Inferior parietal cortex (tissue), 1 donor: ENCODE data around the gene ENG.
"Not testable (repeated sequence)": the region's sequence is repeated elsewhere in the genome, so short reads cannot be mapped to it uniquely, and the experiment has no call there.

Source experiments
- DNase-seq: peaks from one replicate; pipeline ENCODE4 v3.0.0-alpha.2; 2016; ENCODE audit errors: extremely low spot score

Gene ENG

GRCh38 chr9:127854184-127854806 lies at the start of gene ENG:
ENG (minus strand) TSS chr9:127854658; CDS start chr9:127854355, 303 bp downstream.
- no peak for DNase-seq

DNA sequence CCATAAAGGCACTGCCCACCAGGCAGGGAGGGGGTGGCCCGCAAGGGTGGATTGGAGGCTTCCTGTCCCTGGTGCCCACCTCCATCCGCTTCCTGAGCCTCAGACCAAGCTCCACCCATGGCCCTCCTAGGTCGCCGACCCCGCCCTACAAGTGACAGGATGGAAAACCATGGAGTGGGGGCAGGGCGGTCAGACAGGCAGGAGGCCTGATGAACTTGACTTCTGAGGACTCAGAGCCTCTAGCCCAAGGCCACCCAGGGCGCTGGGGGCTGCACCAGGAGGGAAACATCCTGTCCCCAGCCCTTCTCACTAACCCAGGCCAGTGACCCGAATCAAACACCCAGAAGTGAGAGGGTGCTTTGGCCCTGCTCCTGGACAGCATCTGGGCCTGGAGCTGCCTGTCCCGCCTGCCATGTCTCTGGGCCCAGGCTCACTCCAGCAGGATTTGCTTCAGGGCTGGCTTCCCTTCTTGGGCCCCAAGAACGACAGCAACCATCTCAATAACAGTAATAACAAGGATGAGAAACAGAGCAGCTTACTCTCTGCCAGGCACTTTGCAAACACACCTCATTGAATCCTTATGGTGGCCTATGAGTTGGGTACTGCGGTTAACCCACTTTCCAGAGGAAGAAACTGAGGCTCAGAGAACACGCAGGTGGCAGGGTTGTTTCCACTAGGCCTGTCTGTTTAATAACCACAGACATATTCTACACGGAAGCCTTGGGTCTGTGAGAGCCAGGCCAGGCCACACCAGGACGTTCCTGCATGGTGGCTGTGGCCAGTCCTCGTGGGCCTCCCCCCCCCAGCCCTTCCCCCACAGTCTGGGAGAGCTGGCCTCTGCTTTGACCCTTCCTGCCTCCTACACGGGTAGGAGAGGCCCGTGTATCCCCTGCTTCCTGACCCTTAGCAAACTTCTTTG lies 49.4 kb upstream of the ENG start:
- no peak for DNase-seq

- peak; percentile 75 for DNase-seq
Observed at GRCh38 chr9:127899128-127899943, 44.9 kb upstream of the ENG start, which contains the start of gene ST6GALNAC6. ST6GALNAC6 (minus strand) TSS chr9:127899603; CDS start chr9:127897981, 1,622 bp downstream.

- DNase-seq: no peak
Observed at GRCh38 chr9:127898433-127899127, 44.1 kb upstream of the ENG start.

- no peak for DNase-seq
Observed at GRCh38 chr9:127897193-127897692, 42.8 kb upstream of the ENG start.

- DNase-seq: no peak
Observed at GRCh38 chr9:127896395-127897192, 42.1 kb upstream of the ENG start.

DNA sequence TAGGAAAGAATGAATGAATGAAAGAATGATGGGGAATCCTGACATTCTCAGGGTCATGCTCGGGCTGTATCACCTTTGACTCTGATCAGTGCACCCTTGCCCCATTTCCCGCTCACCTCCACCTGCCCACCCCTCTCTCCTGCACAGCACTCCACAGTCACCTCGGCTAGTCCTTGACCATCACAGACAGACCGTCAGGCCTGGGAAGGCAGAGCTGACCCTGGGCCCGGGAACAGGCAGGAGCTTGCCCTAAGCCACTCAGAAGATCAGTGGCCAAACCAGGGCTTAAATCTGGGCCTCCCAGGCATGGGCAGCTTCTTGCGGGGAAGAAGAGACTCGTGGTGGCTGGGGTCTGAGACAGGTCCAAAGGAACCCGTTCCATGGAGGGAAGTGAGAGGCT lies 41.4 kb upstream of the ENG start:
- no peak for DNase-seq

DNA sequence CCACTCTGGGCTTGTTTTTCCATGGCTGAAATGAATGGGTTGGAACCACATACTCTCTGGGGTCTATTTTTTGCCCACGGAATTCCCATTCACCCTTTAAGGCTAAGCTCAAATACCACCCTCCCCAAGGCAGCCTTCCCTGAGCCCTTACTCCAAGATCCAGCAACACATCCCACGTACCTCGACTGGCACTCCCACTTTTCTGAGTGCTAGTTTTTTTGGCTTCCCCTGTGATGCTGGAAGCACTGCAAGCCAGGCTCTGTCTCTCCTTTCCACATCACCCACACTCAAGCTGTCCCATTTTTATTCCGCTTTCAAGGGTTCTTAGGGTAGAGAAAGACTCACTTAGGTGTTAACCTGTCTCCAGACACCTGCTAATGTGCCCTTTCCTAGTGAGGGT lies 38.9 kb upstream of the ENG start:
- no peak for DNase-seq

GRCh38 chr9:127892831-127893230 lies 38.4 kb upstream of the ENG start:
- no peak for DNase-seq

GRCh38 chr9:127890053-127890452 lies 35.6 kb upstream of the ENG start:
- no peak for DNase-seq

GRCh38 chr9:127887792-127888191 lies 33.3 kb upstream of the ENG start:
- DNase-seq: no peak

DNA sequence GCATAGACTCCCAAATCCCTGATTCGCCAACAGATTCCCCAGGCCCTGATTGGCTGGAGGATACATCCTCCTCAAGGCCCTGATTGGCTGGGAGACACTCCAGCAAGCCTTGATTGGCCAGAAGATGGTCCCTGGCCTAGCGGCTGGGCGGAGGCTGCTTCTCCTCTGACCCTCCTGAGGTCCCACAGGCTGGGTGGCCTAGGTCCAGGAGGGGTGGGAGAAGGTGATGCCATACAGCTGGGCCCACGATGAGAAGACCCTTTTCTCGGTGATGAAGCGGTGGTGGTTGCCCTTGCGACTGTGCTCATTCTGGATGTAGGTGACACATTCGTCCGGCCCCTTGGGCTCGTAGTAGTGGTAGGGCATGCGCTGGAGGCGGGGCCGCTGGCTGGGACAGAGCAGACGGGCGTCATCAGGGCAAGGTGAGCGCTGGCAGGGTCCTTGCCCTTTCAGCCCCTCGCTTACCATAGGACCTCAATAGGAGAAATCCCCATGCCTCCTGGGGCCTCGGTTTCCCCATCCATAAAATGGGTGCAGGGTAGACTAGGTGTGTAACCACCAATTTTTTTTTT lies 32.0 kb upstream of the ENG start:
- DNase-seq: no peak

DNA sequence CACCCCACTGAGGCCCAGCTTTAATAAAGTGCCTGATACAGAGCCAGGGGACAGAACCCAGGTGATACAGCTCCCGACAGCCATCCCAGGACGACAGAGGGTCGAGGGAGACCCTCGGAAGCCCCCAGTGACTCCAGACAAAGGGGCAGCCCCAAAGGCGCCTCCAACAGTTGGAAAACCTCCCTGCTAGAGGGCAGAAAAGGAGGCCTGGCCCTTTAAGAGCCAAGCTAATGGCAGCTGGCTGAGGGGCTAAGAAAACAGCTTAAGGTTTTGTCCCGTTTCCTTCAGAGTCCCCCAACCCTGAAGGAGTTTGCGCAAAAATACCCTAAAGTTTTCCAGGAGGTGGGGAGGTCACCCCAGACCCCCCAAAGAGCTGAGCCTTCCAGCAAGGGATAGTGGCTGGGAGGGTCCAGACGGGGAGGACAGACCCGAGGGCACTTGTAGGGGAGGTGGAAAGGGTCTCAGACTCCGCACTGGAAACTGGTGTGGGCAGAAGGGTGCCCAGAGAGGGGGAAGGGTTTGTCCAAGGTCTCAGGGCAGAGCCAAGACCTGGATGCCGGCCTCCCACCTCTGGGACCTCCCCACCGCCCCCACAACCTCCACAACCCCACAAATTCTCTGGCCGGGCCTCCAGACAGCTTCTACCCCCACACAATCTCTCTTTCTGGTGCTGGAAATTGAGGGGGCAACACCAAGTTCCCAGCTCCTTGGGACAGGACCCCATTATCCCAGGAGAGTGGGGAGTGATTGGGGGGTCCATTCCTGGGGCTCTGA lies 31.2 kb upstream of the ENG start:
- no peak for DNase-seq

DNA sequence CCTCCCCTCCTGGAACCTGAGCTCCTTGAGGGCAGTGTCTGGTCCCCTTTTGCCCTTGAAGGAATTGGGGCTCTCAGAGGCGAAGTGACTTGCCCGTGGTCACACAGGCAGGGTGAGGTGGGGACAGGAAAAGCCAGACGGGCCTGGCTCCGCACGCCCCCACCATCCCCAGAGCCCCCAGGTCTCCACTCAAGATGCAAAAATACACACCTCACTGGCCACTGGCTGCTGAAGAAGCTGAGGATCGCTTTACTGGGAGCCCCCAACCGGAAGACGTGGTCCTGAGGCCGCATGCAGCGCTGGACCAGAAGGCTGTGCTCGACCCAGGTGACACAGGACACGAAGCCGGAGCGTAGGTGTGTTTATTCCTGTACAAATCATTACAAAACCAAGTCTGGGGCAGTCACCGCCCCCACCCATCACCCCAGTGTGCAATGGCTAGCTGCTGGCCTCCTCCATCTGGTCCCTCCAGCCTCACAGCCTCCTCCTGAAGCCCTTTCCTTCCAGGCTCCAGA lies 30.6 kb upstream of the ENG start:
- no peak for DNase-seq

DNA sequence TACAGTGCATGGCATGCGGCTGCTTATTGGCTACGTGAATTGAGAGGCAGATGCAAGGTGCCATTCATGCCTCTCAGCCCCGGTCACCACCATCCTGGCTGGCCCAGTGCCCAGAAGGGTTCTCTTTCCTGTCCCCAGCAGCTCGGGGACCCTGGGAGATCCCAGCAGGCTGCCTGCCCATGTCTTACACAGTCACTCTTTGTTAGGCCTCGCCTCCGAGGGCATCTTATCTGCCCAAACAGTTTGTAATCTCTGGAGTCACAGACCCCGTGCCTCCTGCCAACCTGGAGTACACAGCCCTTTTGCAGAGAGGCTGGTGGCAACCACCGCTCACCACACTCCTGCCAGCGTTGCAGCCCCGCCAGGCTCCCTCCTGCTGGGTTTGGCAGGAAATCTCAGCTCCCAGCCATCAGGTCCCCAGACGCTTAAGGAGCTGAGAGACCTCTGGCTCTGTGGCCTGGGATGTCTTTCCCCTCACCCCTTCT lies 30.0 kb upstream of the ENG start:
- no peak for DNase-seq

- DNase-seq: no peak
Observed at GRCh38 chr9:127883959-127884358, 29.5 kb upstream of the ENG start.

DNA sequence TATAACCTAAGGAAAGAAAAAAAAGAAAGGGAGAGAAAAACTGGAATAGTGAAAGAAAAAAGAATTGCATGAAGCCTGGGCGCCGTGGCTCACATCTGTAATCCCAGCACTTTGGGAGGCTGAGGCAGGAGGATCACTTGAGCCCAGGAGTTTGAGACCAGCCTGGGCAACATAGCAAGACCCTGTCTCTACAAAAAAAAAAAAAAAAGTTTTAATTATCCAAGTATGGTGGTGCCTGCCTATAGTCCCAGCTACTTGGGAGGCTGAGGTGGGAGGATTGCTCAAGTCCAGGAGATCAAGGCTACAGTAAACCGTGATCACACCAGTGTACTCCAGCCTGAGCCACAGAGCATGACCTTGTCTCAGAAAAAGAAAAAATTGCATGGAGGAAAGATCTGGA lies 27.3 kb upstream of the ENG start:
- DNase-seq: not testable (repeated sequence)

- DNase-seq: no peak
Observed at GRCh38 chr9:127880143-127880542, 25.7 kb upstream of the ENG start.
